HG02763 (cell line): ENCODE measurements around the gene NOMO2.
"Not testable (repeated sequence)": the region's sequence is repeated elsewhere in the genome, so short reads cannot be mapped to it uniquely, and the experiment has no call there.

Experiments used
- ATAC-seq: cut with Tn5 transposase; IDR thresholded peaks from one replicate; pipeline ENCODE4 v1.9.1; 2021; ENCODE audit warnings: mild to moderate bottlenecking, moderate library complexity; ENCODE audit not compliant: unreplicated experiment

NOMO2 gene

DNA sequence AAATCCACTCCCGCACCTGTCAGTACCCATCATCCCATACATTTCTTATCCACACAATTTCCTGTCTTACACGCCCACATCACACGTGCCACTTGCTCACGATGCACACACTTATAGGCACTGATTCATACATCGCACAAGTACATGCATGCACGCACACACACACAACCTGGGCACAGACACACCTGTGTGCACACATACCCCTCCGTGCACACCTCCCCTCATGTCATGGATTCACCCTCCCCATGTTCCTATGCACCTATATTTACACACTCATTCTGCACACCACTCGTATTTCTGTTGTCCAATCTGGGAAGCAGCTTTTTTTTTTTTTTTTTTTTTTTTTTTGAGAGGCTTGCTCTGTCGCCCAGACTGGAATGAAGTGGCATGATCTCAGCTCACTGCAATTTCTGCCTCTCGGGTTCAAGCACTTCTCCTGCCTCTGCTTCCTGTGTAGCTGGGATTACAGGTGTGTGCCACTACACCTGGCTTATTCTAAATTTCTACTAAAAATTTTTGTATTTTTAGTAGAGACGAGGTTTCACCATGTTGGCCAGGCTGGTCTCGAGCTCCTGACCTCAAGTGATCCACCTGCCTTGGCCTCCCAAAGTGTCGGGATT is 13.5 kb upstream of the NOMO2 start:
- ATAC-seq = not testable (repeated sequence)

- not testable (repeated sequence) for ATAC-seq
Measured at GRCh38 chr16:18573887-18574286, 12.0 kb upstream of the NOMO2 start.

DNA sequence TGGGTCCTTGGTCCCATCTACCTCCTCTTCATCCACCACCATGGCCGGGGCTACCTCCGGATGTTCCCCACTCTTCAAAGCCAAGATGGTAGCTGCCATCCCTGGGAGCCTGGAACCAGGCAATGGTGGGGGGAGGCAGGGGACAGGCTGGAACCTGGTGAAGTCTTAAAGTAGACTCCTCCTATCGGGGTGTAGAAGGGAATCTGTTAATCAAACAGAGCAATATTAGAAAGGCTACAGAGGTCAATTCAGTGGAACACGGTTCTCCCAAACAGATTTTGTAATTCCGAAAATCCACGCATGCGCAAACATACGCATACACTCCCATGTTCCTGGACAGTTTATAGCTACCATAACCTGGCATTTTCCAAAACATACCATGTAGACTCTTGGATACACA is 11.1 kb upstream of the NOMO2 start:
- not testable (repeated sequence) for ATAC-seq

DNA sequence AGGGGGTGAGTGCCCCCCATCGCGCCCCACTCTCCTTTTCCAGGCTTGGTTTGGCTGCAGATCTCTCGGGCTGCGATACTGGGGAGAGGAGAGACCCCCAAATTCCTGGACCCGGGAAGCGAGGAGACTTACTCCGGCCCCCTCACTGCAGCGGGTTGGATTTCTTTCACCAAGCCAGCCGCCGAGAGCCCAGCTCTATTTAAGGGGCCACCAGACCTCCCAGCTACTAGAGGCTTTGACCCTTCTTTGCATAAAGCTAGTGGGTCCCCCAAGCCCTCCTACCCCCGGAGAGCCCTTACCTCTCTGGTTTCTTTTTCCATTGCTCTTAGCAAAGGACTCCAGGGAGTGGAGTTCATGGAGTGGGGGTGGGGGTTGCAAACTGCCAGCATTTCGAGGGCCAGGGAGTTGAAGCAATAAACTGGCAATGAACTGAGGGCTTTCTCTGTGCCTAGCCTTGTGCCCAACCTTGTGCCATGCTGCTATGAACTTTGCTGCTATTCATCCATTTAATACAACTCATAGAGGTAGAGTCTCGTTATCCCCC is 9.5 kb upstream of the NOMO2 start:
- not testable (repeated sequence) for ATAC-seq

- not testable (repeated sequence) for ATAC-seq
Measured at GRCh38 chr16:18570529-18571306, 8.8 kb upstream of the NOMO2 start.

DNA sequence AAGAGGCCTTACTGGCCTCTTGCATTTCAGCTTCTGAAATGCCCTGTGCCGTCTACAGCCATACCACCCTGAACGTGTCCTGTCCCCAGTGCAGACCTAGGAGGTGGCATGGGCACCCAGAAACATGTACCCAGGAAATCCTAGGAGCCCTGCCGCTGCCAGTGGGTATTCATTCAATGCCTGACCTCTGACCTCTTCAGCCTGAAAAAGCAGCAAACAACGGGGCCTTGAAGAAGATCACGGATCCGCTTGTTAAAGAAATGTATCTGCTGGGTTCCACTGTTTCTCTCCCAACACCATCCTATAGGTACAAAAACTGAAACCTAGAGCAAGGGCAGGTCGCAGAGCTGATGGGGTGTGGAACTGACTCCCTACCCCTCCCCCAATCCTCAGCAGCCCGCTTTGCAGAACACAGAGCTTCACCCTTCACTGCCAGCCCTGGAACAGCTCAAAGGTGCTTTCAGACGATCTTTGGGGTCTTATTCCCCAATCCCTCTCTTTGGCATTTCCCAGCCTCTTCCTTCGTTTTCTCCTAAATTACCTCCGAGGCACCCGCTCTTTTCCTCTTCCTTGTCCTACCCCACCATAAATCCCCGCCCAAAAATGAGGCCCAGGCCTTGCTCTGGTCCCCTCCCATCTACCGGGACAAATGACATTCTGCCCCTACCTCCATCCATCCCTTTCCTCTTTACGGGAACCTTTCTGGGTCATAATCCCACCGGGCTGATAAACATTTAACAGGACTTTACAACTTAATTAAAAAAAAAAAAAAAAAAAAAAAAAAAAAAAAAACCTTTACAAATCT is 1.3 kb downstream of the NOMO2 start:
- not testable (repeated sequence) for ATAC-seq

- ATAC-seq = not testable (repeated sequence)
Measured at GRCh38 chr16:18553671-18554070, 8.2 kb downstream of the NOMO2 start.

- ATAC-seq = not testable (repeated sequence)
Measured at GRCh38 chr16:18547382-18547781, 14.5 kb downstream of the NOMO2 start.

DNA sequence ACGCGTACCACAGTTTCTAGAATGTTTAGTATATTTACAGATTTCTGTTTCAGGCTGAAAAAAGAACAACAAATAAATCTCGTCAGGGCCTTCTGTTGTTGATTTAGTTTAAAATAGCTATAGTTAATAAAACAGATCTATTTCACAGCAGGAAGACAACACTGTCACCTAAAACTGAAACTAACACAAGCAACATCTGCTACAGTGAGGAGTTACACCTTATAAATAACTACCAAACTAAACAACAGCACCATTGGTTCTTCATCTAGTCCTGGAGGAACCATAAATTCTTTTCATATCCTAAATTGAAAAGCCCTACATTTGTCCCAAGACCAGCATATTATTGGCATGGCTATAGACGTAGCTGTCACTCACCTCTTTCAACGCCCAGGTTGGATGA is 15.0 kb downstream of the NOMO2 start:
- ATAC-seq = not testable (repeated sequence)

DNA sequence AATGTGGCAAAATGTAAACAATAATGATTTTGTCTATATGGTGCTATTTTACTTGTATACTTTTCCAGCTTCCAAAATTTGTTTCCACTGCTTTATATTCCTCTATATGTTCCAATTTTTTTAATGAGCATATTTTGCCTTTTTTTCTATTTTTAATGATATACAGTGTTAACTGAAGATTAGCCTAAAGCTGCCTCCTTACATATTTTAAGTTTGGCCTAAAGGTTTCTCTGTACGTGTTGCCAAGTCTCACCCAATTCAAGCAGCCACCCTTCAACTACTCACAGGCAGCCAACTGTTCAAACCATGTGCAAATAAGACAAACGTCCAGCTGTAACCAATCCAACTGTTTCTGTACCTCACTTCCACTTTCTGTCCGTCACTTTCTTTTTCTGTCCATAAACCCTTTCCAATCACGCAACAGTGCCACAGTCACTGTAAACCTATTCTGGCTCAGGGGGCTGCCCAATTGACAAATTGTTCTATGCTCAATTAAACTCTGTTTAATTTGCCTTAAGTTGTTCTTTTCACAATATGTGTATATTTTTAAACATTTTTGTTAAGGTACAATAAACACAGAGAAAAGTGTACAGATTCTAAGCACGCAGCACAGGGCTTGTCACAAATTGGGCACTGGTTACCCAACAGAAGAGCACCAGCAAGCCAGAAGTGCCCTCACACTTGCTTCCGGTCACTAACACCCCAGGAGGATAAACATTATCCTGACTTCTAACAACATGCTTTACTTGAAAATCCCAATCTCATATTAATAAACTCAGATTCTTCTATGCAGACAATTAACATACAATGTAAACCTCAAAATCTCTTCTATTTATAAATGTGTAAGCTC is 17.4 kb downstream of the NOMO2 start:
- not testable (repeated sequence) for ATAC-seq

DNA sequence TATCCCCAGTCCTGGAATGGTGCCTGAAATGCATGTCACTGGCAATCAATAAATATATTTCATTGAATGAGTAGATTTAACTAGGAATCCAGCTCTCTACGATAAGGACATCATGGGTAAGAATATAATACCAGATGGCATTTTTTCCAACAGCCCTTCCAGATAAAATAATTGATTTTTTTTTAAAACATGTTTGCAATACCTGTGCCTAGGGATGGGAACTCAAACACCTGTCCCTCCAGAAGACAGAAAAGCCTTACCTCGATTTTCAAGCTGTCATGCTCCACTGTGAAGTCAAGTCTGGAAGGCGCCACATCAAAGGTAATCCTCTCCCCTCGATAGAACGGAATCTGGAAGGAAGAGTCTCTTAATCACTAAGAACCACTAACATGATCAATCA is 20.0 kb downstream of the NOMO2 start:
- not testable (repeated sequence) for ATAC-seq

GRCh38 chr16:18537004-18537403 is 24.9 kb downstream of the NOMO2 start:
- not testable (repeated sequence) for ATAC-seq

- ATAC-seq = not testable (repeated sequence)
Measured at GRCh38 chr16:18535519-18536168, 26.3 kb downstream of the NOMO2 start.

GRCh38 chr16:18534308-18534707 is 27.6 kb downstream of the NOMO2 start:
- ATAC-seq = not testable (repeated sequence)

- ATAC-seq = not testable (repeated sequence)
Measured at GRCh38 chr16:18531323-18531722, 30.6 kb downstream of the NOMO2 start.

DNA sequence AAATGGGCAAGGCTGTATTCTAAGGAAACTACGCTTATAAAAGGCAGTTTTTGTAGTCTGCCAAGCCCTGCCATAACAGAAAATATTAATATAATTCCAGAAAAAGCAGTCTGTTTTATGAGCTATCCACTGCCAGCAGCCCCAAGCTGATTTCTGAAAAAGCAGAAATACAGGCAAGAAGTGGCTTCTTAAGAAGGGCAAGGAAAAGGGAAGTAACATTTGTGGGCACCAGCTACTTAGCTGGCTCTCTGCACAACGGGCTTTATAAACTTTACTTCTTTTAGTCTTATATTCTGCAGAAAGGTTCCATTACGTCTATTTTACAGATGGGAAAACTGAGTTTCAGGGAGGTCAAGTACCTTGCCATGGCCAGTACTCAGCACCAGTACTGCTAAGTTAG is 31.6 kb downstream of the NOMO2 start:
- ATAC-seq = not testable (repeated sequence)

- not testable (repeated sequence) for ATAC-seq
Measured at GRCh38 chr16:18526547-18526946, 35.4 kb downstream of the NOMO2 start.

GRCh38 chr16:18525882-18526482 is 35.9 kb downstream of the NOMO2 start:
- ATAC-seq = not testable (repeated sequence)

- ATAC-seq = not testable (repeated sequence)
Measured at GRCh38 chr16:18522637-18523036, 39.3 kb downstream of the NOMO2 start.
